K562 (cell line): ENCODE results near the gene CD9. TPM values are rescaled to one million over a fixed set of nuclear protein-coding genes. Genes with fewer than 3 reads are reported as not detected.

Experiments used
- ARID1B ChIP-seq: fragments of 450-650 bp; IDR thresholded peaks from 2 replicates; pipeline ENCODE4 v1.6.1; 2016; ENCODE audit warnings: antibody characterized with exemption, mild to moderate bottlenecking, inconsistent platforms
- BDP1 ChIP-seq: IDR thresholded peaks from 3 replicates; pipeline ENCODE4 v1.6.1; 2011; ENCODE audit not compliant: insufficient read length, insufficient read depth
- BHLHE40 ChIP-seq: IDR thresholded peaks from 2 replicates; pipeline ENCODE4 v1.6.1; 2011; ENCODE audit warnings: low read length, improper control_type of control experiment
- BRD9 ChIP-seq: fragments of 450-650 bp; IDR thresholded peaks from 2 replicates; pipeline ENCODE4 v1.6.1; 2018; ENCODE audit warnings: low read depth; ENCODE audit not compliant: partially characterized antibody
- CBFA2T3 ChIP-seq: fragments of 450-650 bp; IDR thresholded peaks from 2 replicates; pipeline ENCODE4 v1.6.1; 2017
- CBFB ChIP-seq: sonication (generic); formaldehyde crosslinking; IDR thresholded peaks from 2 replicates; pipeline ENCODE4 v1.4.0; 2020; ENCODE audit warnings: mild to moderate bottlenecking, missing genetic modification reagents
- CEBPB ChIP-seq: fragments of 450-650 bp; IDR thresholded peaks from 2 replicates; pipeline ENCODE4 v1.6.1; 2016; ENCODE audit warnings: missing genetic modification characterization, missing compliant biosample characterization
- EP300 ChIP-seq: IDR thresholded peaks from 2 replicates; pipeline ENCODE4 v1.6.1; 2012; ENCODE audit warnings: low read length, improper control_type of control experiment
- ESRRA ChIP-seq: fragments of 450-650 bp; IDR thresholded peaks from 2 replicates; pipeline ENCODE4 v1.6.1; 2014; ENCODE audit warnings: low read depth, mild to moderate bottlenecking, moderate library complexity, borderline replicate concordance
- GABPA ChIP-seq: fragments of 200-800 bp; sonication (Bioruptor generic); conservative IDR thresholded peaks from 2 replicates; pipeline ENCODE4 v1.6.1; 2016; ENCODE audit warnings: low read depth, missing genetic modification characterization, missing compliant biosample characterization
- IFI16 ChIP-seq: fragments of 250-450 bp; sonication (Bioruptor Pico); IDR thresholded peaks from 2 replicates; pipeline ENCODE4 v2.1.2; 2022; ENCODE audit warnings: mild to moderate bottlenecking, inconsistent platforms
- KAT8 ChIP-seq: fragments of 450-650 bp; IDR thresholded peaks from 2 replicates; pipeline ENCODE4 v1.6.1; 2016; ENCODE audit warnings: low read depth, mild to moderate bottlenecking
- MYC ChIP-seq, 2 experiments: fragments of 250-450 bp in 1 of 2; sonication (Bioruptor Pico) in 1 of 2; IDR thresholded peaks; 2 replicates each; pipeline versions ENCODE4 v1.5.1 to v1.6.1; 2012 to 2021; ENCODE audit warnings: low read depth in 2 of 2, borderline replicate concordance in 1 of 2, improper control_type of control experiment in 1 of 2, low read length in 1 of 2, mild to moderate bottlenecking in 1 of 2, moderate library complexity in 1 of 2
- RBM15 ChIP-seq: fragments of 200-400 bp; formaldehyde crosslinking; IDR thresholded peaks from 2 replicates; pipeline ENCODE4 v1.6.1; 2018; ENCODE audit warnings: mild to moderate bottlenecking, low read length, moderate library complexity; ENCODE audit not compliant: insufficient read depth
- SMAD3 ChIP-seq: fragments of 450-650 bp; formaldehyde crosslinking; conservative IDR thresholded peaks from 2 replicates; pipeline ENCODE4 v1.4.0; 2020; ENCODE audit warnings: mild to moderate bottlenecking
- SMARCE1 ChIP-seq: fragments of 450-650 bp; IDR thresholded peaks from 2 replicates; pipeline ENCODE4 v1.7.1; 2016; ENCODE audit warnings: mild to moderate bottlenecking
- TOE1 ChIP-seq, 2 experiments: fragments of 450-650 bp in 1 of 2; sonication (generic) in 1 of 2; formaldehyde crosslinking in 1 of 2; IDR thresholded peaks; 2 replicates each; pipeline versions ENCODE4 v1.7.1 to v1.8.0; 2016 to 2022; ENCODE audit warnings: borderline replicate concordance in 2 of 2, mild to moderate bottlenecking in 2 of 2, antibody characterized with exemption in 1 of 2, inconsistent platforms in 1 of 2, low read depth in 1 of 2, missing genetic modification reagents in 1 of 2, moderate library complexity in 1 of 2
- TRIM24 ChIP-seq, 2 experiments: fragments of 450-650 bp; IDR thresholded peaks; 2 replicates each; pipeline ENCODE4 v1.6.1; 2016
- ZNF134 ChIP-seq: fragments of 250-450 bp; sonication (Bioruptor Pico); conservative IDR thresholded peaks from 2 replicates; pipeline ENCODE4 v1.4.0; 2020
- ZNF589 ChIP-seq: fragments of 200-800 bp; sonication (Bioruptor generic); IDR thresholded peaks from 2 replicates; pipeline ENCODE4 v1.6.1; 2016; ENCODE audit warnings: low read depth, missing genetic modification characterization, missing compliant biosample characterization
- polyA plus RNA-seq, 8 experiments: library from polyadenylated mRNA; depleted of rRNA in 4 of 8; stranded (reverse) in 5 of 8; unstranded in 3 of 8; fragments of >200 nt; fragmentation: Nextera tagmentation in 2 of 8; fragmentation: Illumina TruSeq in 1 of 8; extraction: Ambion mirVana in 2 of 8; extraction: Trizol in 1 of 8; gene quantifications; 2 replicates each; pipeline versions ENCODE4 v1.2.1 to v1.2.3, GENCODE V29; 2011 to 2014; ENCODE audit warnings: inconsistent platforms in 1 of 8, missing spikeins in 1 of 8
- total RNA-seq, 7 experiments: library from RNA; depleted of rRNA in 6 of 7; stranded (reverse); fragments of >200 nt in 6 of 7; fragmentation: Illumina TruSeq in 2 of 7; extraction: Trizol in 2 of 7; gene quantifications; 2 replicates each; pipeline versions ENCODE4 v1.2.1 to v1.2.3, GENCODE V29; 2011 to 2021; ENCODE audit warnings: low replicate concordance in 1 of 7
- TF ChIP-seq, protein P1 (sequence below): fragments of 200-800 bp; sonication (Bioruptor generic); IDR thresholded peaks from 2 replicates; pipeline ENCODE4 v1.6.1; 2017; ENCODE audit warnings: missing genetic modification characterization, missing compliant biosample characterization
- TF ChIP-seq, protein P2 (sequence below): conservative IDR thresholded peaks from 2 replicates; pipeline ENCODE4 v1.6.1; 2011; ENCODE audit warnings: low read depth, mild to moderate bottlenecking, low read length; ENCODE audit not compliant: control insufficient read depth
- TF ChIP-seq, protein P3 (sequence below): fragments of 250-450 bp; sonication (Bioruptor Pico); IDR thresholded peaks from 2 replicates; pipeline ENCODE4 v1.4.0; 2020; ENCODE audit warnings: mild to moderate bottlenecking, moderate library complexity, borderline replicate concordance

The CD9 gene
- total and polyA plus RNA-seq, 9 of the 15 experiments (the other 6 are each of a cell fraction or from before 2014, with no cell fraction given) = 0.43 to 5.6 (median 0.62) TPM

DNA sequence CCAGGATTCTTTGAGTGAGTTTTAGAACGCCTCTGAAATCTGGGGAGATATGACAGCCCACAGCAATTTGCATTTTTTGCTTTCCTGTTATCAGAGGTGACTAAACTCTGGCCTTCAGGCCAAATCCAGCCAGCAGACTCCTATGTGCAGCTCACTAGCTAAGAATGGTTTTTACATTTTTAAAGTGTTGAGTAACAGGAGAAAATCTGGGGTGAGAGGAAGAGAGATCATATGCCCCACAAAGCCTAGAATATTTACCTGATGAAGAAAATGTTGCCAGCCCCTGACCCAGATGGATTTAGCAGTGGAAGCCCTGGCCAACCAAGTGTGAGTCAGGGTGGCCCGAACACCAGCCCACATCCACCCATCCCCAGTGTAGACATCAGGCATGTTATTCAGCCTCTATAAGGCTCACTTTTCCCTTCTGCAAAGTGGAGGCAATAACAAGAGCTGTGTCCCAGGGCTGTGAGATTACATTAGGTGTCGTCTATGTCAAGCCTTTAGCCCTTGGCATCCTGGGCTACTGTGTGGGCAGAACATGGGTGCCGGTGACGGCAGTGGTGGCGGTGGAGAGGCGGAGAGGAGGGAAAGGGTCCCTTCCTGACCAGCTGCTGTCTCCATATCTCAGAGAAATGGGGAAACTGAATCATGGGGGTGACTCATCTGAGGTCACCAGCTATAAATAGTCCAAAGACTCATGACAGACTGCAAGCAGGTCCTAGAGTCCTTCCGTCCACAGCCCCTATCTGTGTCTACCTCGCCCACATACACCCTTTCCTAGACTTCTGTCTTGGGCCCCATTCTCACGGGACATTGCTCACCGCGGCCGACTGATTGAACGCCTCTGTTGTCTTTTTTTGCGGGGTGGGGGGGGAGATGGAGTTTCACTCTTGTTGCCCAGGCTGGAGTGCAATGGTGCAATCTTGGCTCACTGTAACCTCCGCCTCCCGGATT, 32.6 kb upstream of the CD9 start (continued):
- TF ChIP-seq, protein P1, sequence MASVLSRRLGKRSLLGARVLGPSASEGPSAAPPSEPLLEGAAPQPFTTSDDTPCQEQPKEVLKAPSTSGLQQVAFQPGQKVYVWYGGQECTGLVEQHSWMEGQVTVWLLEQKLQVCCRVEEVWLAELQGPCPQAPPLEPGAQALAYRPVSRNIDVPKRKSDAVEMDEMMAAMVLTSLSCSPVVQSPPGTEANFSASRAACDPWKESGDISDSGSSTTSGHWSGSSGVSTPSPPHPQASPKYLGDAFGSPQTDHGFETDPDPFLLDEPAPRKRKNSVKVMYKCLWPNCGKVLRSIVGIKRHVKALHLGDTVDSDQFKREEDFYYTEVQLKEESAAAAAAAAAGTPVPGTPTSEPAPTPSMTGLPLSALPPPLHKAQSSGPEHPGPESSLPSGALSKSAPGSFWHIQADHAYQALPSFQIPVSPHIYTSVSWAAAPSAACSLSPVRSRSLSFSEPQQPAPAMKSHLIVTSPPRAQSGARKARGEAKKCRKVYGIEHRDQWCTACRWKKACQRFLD (CRISPR knock-in tag) = peak; percentile 70
- TF ChIP-seq SMAD3 (CRISPR knock-in tag) (no peak), GABPA (tag) (peak; percentile 49; the same call in 1 of the 2 replicates), BHLHE40 (peak; percentile 89), RBM15 (no peak), MYC (IDR thresholded peaks at IDR 0.05; ENCODE audit: low read depth, low read length) (no peak), MYC (CRISPR knock-in tag; IDR thresholded peaks at IDR 0.05; ENCODE audit: borderline replicate concordance, low read depth) (no peak), ZNF134 (CRISPR knock-in tag) (peak; percentile 80), ARID1B (peak; percentile 90), TRIM24 (IDR thresholded peaks at IDR 0.05) (peak; percentile 39 to 75; a peak in 3 of 4 replicates), TOE1 (IDR thresholded peaks at IDR 0.05; ENCODE audit: borderline replicate concordance) (peak; percentile 88; the same call in 1 of the 2 replicates), TOE1 (CRISPR knock-in tag; IDR thresholded peaks at IDR 0.05; ENCODE audit: borderline replicate concordance, low read depth) (no peak), CBFA2T3 (peak; percentile 82), ESRRA (peak; percentile 43; the same call in 1 of the 2 replicates), CBFB (CRISPR knock-in tag) (no peak), ZNF589 (CRISPR knock-in tag) (peak; percentile 76), CEBPB (tag) (peak; percentile 52), SMARCE1 (peak; percentile 95), IFI16 (CRISPR knock-in tag) (no peak), BRD9 (no peak), KAT8 (no peak), BDP1 (no peak), EP300 (peak; percentile 80)
- TF ChIP-seq, protein P2, sequence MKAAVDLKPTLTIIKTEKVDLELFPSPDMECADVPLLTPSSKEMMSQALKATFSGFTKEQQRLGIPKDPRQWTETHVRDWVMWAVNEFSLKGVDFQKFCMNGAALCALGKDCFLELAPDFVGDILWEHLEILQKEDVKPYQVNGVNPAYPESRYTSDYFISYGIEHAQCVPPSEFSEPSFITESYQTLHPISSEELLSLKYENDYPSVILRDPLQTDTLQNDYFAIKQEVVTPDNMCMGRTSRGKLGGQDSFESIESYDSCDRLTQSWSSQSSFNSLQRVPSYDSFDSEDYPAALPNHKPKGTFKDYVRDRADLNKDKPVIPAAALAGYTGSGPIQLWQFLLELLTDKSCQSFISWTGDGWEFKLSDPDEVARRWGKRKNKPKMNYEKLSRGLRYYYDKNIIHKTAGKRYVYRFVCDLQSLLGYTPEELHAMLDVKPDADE = no peak
- TF ChIP-seq, protein P3, sequence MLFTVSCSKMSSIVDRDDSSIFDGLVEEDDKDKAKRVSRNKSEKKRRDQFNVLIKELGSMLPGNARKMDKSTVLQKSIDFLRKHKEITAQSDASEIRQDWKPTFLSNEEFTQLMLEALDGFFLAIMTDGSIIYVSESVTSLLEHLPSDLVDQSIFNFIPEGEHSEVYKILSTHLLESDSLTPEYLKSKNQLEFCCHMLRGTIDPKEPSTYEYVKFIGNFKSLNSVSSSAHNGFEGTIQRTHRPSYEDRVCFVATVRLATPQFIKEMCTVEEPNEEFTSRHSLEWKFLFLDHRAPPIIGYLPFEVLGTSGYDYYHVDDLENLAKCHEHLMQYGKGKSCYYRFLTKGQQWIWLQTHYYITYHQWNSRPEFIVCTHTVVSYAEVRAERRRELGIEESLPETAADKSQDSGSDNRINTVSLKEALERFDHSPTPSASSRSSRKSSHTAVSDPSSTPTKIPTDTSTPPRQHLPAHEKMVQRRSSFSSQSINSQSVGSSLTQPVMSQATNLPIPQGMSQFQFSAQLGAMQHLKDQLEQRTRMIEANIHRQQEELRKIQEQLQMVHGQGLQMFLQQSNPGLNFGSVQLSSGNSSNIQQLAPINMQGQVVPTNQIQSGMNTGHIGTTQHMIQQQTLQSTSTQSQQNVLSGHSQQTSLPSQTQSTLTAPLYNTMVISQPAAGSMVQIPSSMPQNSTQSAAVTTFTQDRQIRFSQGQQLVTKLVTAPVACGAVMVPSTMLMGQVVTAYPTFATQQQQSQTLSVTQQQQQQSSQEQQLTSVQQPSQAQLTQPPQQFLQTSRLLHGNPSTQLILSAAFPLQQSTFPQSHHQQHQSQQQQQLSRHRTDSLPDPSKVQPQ = no peak
